AG09319 (cell line): ENCODE data around the gene MYRFL.
A peak's percentile ranks its signal among the peaks of the same experiment; 100 is the strongest.
"Not testable (repeated sequence)": the region's sequence is repeated elsewhere in the genome, so short reads cannot be mapped to it uniquely, and the experiment has no call there.

ENCODE experiments used
- DNase-seq: peaks from one replicate; pipeline ENCODE4 v3.0.0-alpha.2; 2010; ENCODE audit warnings: low read depth; ENCODE audit errors: extremely low read depth
- TF ChIP-seq, protein P1 (sequence below): IDR thresholded peaks from 2 replicates; pipeline ENCODE4 v1.5.1; 2011; ENCODE audit warnings: low read depth, mild to moderate bottlenecking, inconsistent platforms, low read length, moderate library complexity

MYRFL gene

DNA sequence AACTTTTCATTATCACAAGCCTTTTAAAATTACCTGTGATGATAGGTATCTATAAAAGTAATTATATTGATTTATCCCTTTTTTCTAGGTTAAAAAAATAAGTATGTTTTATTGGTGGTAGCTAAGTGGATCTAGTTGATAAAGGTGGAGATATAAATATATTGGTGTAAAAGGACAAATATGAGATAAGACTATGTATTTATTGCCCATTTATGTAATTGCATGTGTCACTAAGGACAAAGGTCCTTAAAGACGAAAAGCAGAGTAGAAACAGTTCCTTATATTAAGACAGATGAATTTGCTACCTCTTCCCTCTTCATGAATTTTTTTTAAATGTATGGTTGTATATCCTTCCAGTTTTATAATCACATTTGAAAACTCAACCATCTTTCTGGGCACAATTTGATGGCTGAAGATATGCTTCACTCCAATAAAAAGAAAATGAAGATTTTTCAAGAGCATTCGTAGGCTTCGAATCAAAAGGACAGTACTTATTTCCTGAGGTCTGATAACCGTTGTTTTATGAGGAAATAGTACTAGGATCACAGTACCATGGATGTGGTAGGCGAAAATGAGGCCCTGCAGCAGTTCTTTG is at the start of gene MYRFL:
Gene MYRFL, plus strand, starts transcription at position 262 of the 595 bp plus-strand sequence. Its CDS starts 291 bp downstream, at position 553.
- no peak for DNase-seq
- TF ChIP-seq, protein P1, sequence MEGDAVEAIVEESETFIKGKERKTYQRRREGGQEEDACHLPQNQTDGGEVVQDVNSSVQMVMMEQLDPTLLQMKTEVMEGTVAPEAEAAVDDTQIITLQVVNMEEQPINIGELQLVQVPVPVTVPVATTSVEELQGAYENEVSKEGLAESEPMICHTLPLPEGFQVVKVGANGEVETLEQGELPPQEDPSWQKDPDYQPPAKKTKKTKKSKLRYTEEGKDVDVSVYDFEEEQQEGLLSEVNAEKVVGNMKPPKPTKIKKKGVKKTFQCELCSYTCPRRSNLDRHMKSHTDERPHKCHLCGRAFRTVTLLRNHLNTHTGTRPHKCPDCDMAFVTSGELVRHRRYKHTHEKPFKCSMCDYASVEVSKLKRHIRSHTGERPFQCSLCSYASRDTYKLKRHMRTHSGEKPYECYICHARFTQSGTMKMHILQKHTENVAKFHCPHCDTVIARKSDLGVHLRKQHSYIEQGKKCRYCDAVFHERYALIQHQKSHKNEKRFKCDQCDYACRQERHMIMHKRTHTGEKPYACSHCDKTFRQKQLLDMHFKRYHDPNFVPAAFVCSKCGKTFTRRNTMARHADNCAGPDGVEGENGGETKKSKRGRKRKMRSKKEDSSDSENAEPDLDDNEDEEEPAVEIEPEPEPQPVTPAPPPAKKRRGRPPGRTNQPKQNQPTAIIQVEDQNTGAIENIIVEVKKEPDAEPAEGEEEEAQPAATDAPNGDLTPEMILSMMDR = no peak

DNA sequence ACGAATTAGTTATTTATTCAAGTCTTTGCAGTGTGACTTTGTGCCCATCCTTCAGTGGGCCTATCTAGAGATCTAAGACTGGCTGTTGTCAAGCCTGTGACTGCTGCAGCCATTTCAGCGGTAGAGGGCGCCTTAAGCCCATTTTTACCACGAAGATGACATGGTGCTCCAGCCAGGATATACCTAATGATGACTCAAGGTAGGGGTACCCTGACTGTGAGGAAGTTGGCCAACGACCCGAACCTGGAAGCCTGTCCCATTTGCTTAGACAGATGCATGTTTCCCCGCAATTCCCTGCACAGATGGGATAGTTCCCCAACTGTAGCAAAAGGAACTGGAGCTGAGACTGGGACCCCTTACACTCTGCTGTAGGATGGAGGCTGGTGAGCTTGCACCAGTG is 45.1 kb upstream of the MYRFL start:
- TF ChIP-seq, protein P1 = peak; percentile 39
- DNase-seq = no peak

DNA sequence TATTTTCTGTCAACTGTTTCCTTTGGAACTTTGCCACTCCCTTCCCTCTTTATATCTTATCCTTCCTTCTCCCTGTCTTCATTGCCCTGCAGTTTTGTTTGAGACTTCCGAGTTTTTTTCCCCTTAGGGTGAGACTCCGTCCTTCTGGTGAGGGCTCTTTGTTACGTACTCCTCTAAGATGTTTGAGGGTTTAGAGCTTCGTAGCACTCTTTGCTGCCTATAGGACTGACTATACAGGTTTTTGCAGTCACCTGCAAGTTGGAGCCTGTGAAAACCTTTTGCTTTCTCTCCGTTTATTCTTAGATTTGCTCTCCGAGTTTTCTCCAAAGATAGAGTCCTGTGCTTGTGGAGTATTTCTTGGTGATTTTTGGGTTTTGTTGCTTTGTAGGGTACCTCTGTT is 41.7 kb upstream of the MYRFL start:
- DNase-seq = no peak
- TF ChIP-seq, protein P1 = no peak

DNA sequence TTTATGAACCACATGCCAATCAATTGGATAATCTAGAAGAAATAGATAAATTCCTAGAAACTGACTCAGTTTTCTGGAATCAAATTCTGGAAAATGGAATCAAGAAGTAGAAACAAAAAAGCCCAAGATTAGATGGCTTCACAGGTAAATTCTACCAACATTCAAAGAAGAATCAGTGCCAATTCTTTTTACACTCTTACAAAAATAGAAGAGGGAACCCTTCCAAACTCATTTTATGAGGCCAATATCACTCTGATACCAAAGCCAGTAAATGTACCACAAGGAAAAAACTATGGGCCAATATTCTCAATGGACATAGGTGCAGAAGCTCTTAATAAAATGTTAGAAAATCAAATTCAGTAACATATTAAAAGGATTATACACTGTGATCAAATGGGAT is 35.7 kb upstream of the MYRFL start:
- TF ChIP-seq, protein P1 = no peak
- no peak for DNase-seq

DNA sequence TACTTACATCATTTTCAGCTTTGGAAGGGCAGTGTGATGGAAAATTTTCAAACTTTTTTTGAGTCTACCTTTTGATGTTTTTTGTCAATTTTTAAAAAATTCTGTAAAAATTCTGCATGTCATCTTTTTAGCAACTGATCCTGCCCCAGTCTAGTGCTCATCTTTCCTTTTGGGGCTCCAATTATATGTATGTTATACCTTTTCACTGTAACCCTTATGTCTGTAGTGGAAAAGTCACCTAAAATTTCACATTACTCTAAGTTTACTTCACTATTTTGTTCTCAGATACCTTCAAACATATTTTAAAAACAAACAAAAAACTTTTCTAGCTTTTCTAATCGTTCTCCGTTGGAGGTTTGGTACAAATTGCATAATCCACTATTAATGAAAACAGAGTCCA is 32.5 kb upstream of the MYRFL start:
- TF ChIP-seq, protein P1 = no peak

DNA sequence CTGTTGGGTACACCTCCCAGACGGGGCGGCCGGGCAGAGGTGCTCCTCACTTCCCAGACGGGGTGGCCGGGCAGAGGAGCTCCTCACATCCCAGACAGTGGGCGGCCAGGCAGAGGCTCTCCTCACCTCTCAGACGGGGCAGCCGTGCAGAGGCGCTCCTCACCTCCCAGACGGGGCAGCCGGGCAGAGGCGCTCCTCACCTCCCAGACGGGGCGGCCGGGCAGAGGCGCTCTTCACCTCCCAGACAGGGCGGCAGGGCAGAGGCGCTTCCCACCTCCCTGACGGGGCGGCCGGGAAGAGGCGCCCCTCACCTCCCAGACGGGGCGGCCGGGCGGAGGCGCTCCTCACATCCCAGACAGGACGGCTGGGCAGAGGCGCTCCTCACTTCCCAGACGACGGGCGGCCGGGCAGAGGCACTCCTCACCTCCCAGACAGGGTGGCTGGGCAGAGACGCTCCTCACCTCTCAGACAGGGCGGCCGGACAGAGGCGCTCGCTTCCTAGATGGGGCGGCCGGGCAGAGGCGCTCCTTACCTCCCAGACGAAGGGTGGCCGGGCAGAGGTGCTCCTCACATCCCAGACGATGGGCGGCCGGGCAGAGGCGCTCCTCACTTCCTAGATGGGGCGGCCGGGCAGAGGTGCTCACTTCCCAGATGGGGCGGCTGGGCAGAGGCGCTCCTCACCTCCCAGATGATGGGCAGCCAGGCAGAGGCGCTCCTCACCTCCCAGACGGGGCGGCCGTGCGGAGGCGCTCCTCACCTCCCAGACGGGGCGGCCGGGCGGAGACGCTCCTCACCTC is 17.7 kb upstream of the MYRFL start:
- not testable (repeated sequence) for DNase-seq

More for the DNA sequence above, 32.5 kb upstream of the MYRFL start:
- DNase-seq = no peak

DNA sequence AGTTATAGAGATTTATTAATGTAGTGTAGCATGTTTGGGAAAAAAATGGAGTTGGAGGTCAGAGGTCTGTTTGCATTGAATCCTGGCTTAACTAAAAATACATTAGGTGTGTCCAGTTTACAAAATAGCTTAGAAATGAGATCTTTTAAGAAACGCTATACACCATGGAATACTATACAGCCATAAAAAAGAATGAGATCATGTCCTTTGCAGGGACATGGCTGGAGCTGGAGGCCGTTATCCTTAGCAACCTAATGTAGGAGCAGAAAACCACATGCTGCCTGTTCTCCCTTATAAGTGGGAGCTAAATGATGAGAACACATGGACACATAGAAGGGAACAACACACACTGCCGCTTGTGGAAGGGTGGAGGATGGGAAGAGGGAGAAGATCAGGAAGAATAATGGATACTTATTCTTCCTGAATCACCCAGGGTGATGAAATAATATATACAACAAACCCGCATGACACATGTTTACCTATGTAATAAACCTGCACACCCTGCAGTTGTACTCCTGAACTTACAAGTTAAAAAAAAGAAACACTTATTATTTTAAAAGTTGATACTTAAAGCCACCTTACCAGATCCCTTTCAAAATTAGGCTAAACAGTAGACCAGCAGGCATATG is 14.0 kb upstream of the MYRFL start:
- DNase-seq = no peak
- TF ChIP-seq, protein P1 = no peak
